CD4-positive, CD25-positive, alpha-beta regulatory T cell (primary cell): Measurements from ENCODE around the gene CDC42EP2. TPM values are rescaled to one million over a fixed set of nuclear protein-coding genes. Genes with fewer than 3 reads are reported as not detected.
A peak's percentile ranks its signal among the peaks of the same experiment; 100 is the strongest.

Source experiments
- ATAC-seq, 2 donors: fragments of 150-1000 bp; cut with Tn5 transposase; one replicate each; pipeline ENCODE4 v1.10.0; 2021; ENCODE audit warnings: low read depth in 2 of 2, moderate number of reproducible peaks in 2 of 2, moderate library complexity in 1 of 2
- DNase-seq, 3 donors: peaks; one replicate each; pipeline versions ENCODE4 v3.0.0 to v3.0.0-alpha.2; 2012 to 2022; ENCODE audit warnings: mixed read lengths in 1 of 3
- H3K27ac ChIP-seq: one replicate; pipeline ENCODE4 v1.7.0; 2013; ENCODE audit warnings: mild to moderate bottlenecking, low read length; ENCODE audit not compliant: insufficient read depth, poor library complexity, severe bottlenecking
- H3K27me3 ChIP-seq: one replicate; pipeline ENCODE4 v1.7.0; 2013; ENCODE audit warnings: low read length; ENCODE audit not compliant: control insufficient read depth, insufficient read depth
- H3K36me3 ChIP-seq: one replicate; pipeline ENCODE4 v1.7.0; 2013; ENCODE audit warnings: mild to moderate bottlenecking, low read length, moderate library complexity; ENCODE audit not compliant: control insufficient read depth, insufficient read depth
- H3K4me1 ChIP-seq: 2 replicates; pipeline ENCODE4 v1.7.0; 2013; ENCODE audit warnings: mild to moderate bottlenecking, low read length; ENCODE audit not compliant: insufficient read depth, control insufficient read depth, poor library complexity, severe bottlenecking
- H3K4me3 ChIP-seq: one replicate; pipeline ENCODE4 v1.7.0; 2013; ENCODE audit warnings: low read depth, mild to moderate bottlenecking, low read length, moderate library complexity
- H3K9me3 ChIP-seq, 2 experiments: 1 replicate in 1 of 2; 2 replicates in 1 of 2; pipeline ENCODE4 v1.7.0; 2013; ENCODE audit warnings: low read length in 2 of 2, mild to moderate bottlenecking in 1 of 2, moderate library complexity in 1 of 2; ENCODE audit not compliant: control insufficient read depth in 2 of 2
- H3K27ac Mint-ChIP-seq, 3 donors: one replicate each; pipeline ENCODE4 v1.8.0; 2020 to 2022; ENCODE audit warnings: mild to moderate bottlenecking in 3 of 3, mixed read lengths in 3 of 3, moderate library complexity in 2 of 3
- H3K27me3 Mint-ChIP-seq: one replicate; pipeline ENCODE4 v1.8.0; 2022; ENCODE audit warnings: mild to moderate bottlenecking, mixed read lengths
- H3K36me3 Mint-ChIP-seq: one replicate; pipeline ENCODE4 v1.8.0; 2020; ENCODE audit warnings: mixed read lengths
- H3K4me1 Mint-ChIP-seq, 4 donors: one replicate each; pipeline ENCODE4 v1.8.0; 2020 to 2022; ENCODE audit warnings: mixed read lengths in 4 of 4, mild to moderate bottlenecking in 1 of 4
- H3K4me3 Mint-ChIP-seq, 4 donors: one replicate each; pipeline ENCODE4 v1.8.0; 2020 to 2022; ENCODE audit warnings: mild to moderate bottlenecking in 4 of 4, mixed read lengths in 4 of 4, moderate library complexity in 3 of 4
- H3K9me3 Mint-ChIP-seq, 7 donors: one replicate each; pipeline ENCODE4 v1.8.0; 2020 to 2022; ENCODE audit warnings: mixed read lengths in 7 of 7, mild to moderate bottlenecking in 3 of 7, moderate library complexity in 2 of 7
- polyA plus RNA-seq, 4 donors: library from polyadenylated mRNA; unstranded; fragments of 300-500 nt; fragmentation: Illumina TruSeq; gene quantifications; one replicate each; pipeline ENCODE4 v1.2.3, GENCODE V29; 2021
- total RNA-seq: library from RNA; stranded (reverse); gene quantifications from one replicate; pipeline ENCODE4 v1.2.3, GENCODE V29; 2022

The CDC42EP2 gene
- total and polyA plus RNA-seq, 5 donors from 2014 or later: 1.9 TPM; not detected in 4

GRCh38 chr11:65308281-65308891, 6.3 kb upstream of the CDC42EP2 start:
- ATAC-seq: peak in 1 of 2 donors; percentile 43
- H3K27me3 Mint-ChIP-seq: peaks cover 4% of the 10 kb centered on the region
- Histone ChIP-seq H3K4me1 (no peaks in the 10 kb centered on the region), H3K27me3 (no peaks in the 10 kb centered on the region), H3K36me3 (no peaks in the 10 kb centered on the region), H3K4me3 (no peak overlapping the region), H3K27ac (no peak overlapping the region), H3K9me3 (no peaks in the 10 kb centered on the region)
- no peak for DNase-seq
- peaks cover 0 to 2% (median 0%) of the 10 kb centered on the region in 4 donors for H3K4me1 Mint-ChIP-seq
- H3K9me3 Mint-ChIP-seq: no peaks in the 10 kb centered on the region
- peaks cover 7% of the 10 kb centered on the region for H3K36me3 Mint-ChIP-seq
- no peak overlapping the region for H3K27ac Mint-ChIP-seq
- H3K4me3 Mint-ChIP-seq: peak overlapping the region in 1 of 4 donors; percentile 11

DNA sequence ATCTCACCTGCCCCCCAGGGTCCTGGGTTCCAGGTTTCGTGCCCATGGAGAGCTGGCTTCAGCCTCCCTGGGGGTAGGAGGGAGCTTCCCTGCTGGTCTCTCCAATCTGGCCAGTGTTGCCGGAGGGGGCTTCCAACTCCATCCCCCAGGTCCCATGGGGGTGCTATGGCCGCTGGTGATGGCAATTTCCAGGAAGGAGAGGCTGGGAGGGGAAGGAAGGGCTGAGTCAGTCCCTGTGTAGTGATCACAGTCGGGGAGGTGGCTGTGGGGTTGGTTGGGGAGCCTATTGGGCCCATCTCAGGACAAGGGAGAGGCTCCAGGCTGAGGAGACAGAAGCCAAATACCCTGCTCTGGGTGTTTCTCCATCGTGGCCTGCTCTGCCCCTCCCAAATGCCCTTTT, 5.7 kb upstream of the CDC42EP2 start:
- Mint-ChIP-seq H3K27ac (no peak overlapping the region), H3K4me3 (no peak overlapping the region), H3K36me3 (peaks cover 2% of the 10 kb centered on the region), H3K9me3 (no peaks in the 10 kb centered on the region), H3K27me3 (peaks cover 8% of the 10 kb centered on the region), H3K4me1 (peaks cover 0 to 4% (median 2%) of the 10 kb centered on the region in 4 donors)
- Histone ChIP-seq H3K4me3 (no peak overlapping the region), H3K27me3 (no peaks in the 10 kb centered on the region), H3K36me3 (no peaks in the 10 kb centered on the region), H3K4me1 (no peaks in the 10 kb centered on the region), H3K9me3 (no peaks in the 10 kb centered on the region), H3K27ac (no peak overlapping the region)
- no peak for DNase-seq
- no peak for ATAC-seq

GRCh38 chr11:65310215-65310614, 4.5 kb upstream of the CDC42EP2 start:
- H3K36me3 ChIP-seq: no peaks in the 10 kb centered on the region
- Mint-ChIP-seq H3K4me1 (peaks cover 0 to 5% (median 4%) of the 10 kb centered on the region in 4 donors), H3K9me3 (no peaks in the 10 kb centered on the region), H3K27ac (no peak overlapping the region), H3K36me3 (no peaks in the 10 kb centered on the region), H3K27me3 (peaks cover 13% of the 10 kb centered on the region), H3K4me3 (no peak overlapping the region)
- no peak overlapping the region for H3K4me3 ChIP-seq
- DNase-seq (no peak), ATAC-seq (no peak)
- H3K27ac ChIP-seq: no peak overlapping the region
- peaks cover 9% of the 10 kb centered on the region for H3K4me1 ChIP-seq
- H3K27me3 ChIP-seq: no peaks in the 10 kb centered on the region
- no peaks in the 10 kb centered on the region for H3K9me3 ChIP-seq

GRCh38 chr11:65310736-65311135, 3.9 kb upstream of the CDC42EP2 start:
- no peaks in the 10 kb centered on the region for H3K36me3 Mint-ChIP-seq
- no peak overlapping the region for H3K4me3 Mint-ChIP-seq
- peaks cover 13% of the 10 kb centered on the region for H3K27me3 Mint-ChIP-seq
- H3K4me1 Mint-ChIP-seq: peaks cover 0 to 6% (median 5%) of the 10 kb centered on the region in 4 donors
- H3K9me3 ChIP-seq: no peaks in the 10 kb centered on the region
- no peak for ATAC-seq
- H3K27ac Mint-ChIP-seq: no peak overlapping the region
- no peak overlapping the region for H3K4me3 ChIP-seq
- no peaks in the 10 kb centered on the region for H3K27me3 ChIP-seq
- peaks cover 14% of the 10 kb centered on the region for H3K4me1 ChIP-seq
- DNase-seq: no peak
- no peak overlapping the region for H3K27ac ChIP-seq
- H3K36me3 ChIP-seq: no peaks in the 10 kb centered on the region
- no peaks in the 10 kb centered on the region for H3K9me3 Mint-ChIP-seq

DNA sequence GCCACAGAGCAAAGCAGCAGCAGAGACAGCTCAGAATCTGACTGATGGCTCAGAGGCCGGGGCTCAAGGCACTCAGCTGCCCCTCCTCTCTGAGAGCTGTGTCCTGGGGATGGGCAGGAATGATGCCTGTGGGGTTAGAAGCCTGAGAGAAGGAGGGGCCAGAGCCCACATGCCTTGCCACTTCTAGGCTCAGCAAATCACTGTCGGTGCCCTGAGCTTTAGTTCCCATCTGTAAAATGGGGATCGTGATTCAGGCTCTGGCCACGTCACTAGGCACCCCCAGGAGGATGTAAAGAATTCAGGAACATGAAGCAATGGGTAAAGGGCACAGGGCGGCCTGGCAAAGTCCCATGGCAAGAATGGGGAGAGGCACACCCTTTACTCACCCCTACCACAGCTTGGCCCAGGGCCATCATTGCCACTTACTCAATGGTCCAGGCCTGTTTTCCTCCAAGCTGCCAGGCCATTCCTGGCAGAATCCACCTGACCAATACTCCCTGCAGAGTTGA, 3.4 kb upstream of the CDC42EP2 start:
- no peaks in the 10 kb centered on the region for H3K27me3 ChIP-seq
- no peak for ATAC-seq
- Mint-ChIP-seq H3K4me3 (peak overlapping the region in 1 of 4 donors; percentile 61), H3K4me1 (peaks cover 0 to 10% (median 7%) of the 10 kb centered on the region in 4 donors), H3K27ac (peak overlapping the region in 1 of 3 donors; percentile 60), H3K36me3 (no peaks in the 10 kb centered on the region), H3K27me3 (peaks cover 13% of the 10 kb centered on the region), H3K9me3 (no peaks in the 10 kb centered on the region)
- H3K9me3 ChIP-seq: no peaks in the 10 kb centered on the region
- peaks cover 18% of the 10 kb centered on the region for H3K4me1 ChIP-seq
- H3K4me3 ChIP-seq: no peak overlapping the region
- no peak overlapping the region for H3K27ac ChIP-seq
- H3K36me3 ChIP-seq: no peaks in the 10 kb centered on the region
- DNase-seq: no peak

DNA sequence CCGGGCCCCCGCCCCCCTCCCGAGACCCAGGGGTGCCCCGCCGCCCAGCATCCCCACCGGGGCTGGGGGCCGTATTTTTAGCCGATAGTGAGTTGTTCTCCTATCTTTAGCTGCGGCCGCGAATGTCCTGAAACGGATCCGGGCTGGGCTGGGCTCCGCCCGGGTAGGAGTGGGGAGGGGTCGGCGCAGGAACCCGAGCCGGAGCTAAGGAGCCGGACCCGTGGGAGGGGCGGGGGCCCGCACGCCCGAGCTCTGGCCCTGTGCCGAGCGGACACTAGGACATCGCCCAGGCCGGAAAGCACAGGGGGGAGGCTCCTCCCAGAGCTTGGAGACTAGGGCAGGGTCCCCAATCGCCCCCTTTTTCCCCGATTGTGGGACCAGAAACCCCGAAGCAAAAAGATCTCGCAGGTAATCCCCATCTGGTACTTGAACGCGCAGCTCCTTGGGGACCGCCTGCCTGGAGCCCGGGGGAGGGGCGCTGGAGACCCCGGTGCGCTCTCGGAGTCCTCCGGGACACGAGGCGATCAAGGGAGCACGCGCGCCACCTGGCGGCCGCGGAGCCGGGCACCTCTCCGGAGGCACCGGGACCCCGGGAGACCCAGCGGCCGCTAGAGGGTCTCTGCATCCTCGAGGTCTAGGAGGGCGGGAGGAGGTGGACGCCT, 669 bp downstream of the CDC42EP2 start:
- Mint-ChIP-seq H3K27me3 (peaks cover 9% of the 10 kb centered on the region), H3K9me3 (no peaks in the 10 kb centered on the region), H3K27ac (peak overlapping the region in 1 of 3 donors; percentile 42), H3K4me3 (peak overlapping the region; percentile 67 to 91 (median 80)), H3K36me3 (no peaks in the 10 kb centered on the region), H3K4me1 (peaks cover 0 to 12% (median 5%) of the 10 kb centered on the region in 4 donors)
- H3K4me3 ChIP-seq: peak overlapping the region; percentile 7
- H3K9me3 ChIP-seq: no peaks in the 10 kb centered on the region
- ATAC-seq (peak; percentile 59 to 61), DNase-seq (peak; percentile 61 to 72 (median 71))
- H3K36me3 ChIP-seq: no peaks in the 10 kb centered on the region
- no peak overlapping the region for H3K27ac ChIP-seq
- peaks cover 18% of the 10 kb centered on the region for H3K4me1 ChIP-seq
- no peaks in the 10 kb centered on the region for H3K27me3 ChIP-seq

DNA sequence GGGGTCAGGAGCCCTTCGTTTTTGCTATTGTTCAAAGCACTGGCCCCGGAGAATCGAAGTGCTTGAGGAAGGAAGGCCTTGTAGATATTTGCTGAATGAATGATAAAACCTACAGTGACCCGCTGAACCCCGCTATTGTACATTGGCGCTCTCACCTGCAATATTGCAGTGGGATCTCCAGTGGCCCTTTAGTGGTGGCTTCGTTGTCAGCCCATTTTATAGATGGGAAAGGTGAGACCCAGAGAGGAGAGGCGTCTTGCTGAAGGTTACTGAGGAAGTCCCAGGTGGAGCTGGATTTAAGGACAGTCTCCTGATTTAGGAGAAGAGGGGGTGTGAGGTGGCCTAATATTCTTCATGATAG, 1.2 kb downstream of the CDC42EP2 start:
- Mint-ChIP-seq H3K9me3 (no peaks in the 10 kb centered on the region), H3K27ac (peak overlapping the region in 1 of 3 donors; percentile 42), H3K36me3 (no peaks in the 10 kb centered on the region), H3K27me3 (peaks cover 9% of the 10 kb centered on the region), H3K4me1 (peaks cover 0 to 12% (median 5%) of the 10 kb centered on the region in 4 donors), H3K4me3 (peak overlapping the region; percentile 67 to 83 (median 78))
- ATAC-seq (no peak), DNase-seq (no peak)
- Histone ChIP-seq H3K4me1 (peaks cover 18% of the 10 kb centered on the region), H3K9me3 (no peaks in the 10 kb centered on the region), H3K27me3 (no peaks in the 10 kb centered on the region), H3K27ac (no peak overlapping the region), H3K36me3 (no peaks in the 10 kb centered on the region), H3K4me3 (no peak overlapping the region)
